Hepatic stellate cell (primary cell): ENCODE measurements around the gene LGR6.
"Not testable (repeated sequence)": the region's sequence is repeated elsewhere in the genome, so short reads cannot be mapped to it uniquely, and the experiment has no call there.

Experiments used
- DNase-seq: peaks from one replicate; pipeline ENCODE4 v3.0.0; 2011; ENCODE audit warnings: low spot score

The LGR6 gene

DNA sequence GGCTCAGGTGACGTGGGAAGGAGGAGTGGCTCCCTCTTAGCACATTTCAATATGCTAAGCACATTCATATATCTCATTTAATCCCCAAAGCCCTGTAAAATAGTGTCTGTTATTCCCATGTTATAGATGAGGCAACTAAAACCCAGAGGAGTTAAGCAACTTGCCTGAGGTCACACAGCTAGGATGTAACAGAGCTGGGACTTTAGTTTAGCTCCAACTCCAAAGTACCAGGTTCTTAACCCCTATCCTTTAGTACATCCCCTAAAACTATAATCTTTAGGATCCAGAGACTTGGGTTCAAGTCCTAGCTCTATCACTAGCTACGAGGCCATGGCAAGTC lies 48.5 kb downstream of the LGR6 start:
- DNase-seq, result no peak

GRCh38 chr1:202243006-202243405 lies 49.4 kb downstream of the LGR6 start:
- no peak for DNase-seq

DNA sequence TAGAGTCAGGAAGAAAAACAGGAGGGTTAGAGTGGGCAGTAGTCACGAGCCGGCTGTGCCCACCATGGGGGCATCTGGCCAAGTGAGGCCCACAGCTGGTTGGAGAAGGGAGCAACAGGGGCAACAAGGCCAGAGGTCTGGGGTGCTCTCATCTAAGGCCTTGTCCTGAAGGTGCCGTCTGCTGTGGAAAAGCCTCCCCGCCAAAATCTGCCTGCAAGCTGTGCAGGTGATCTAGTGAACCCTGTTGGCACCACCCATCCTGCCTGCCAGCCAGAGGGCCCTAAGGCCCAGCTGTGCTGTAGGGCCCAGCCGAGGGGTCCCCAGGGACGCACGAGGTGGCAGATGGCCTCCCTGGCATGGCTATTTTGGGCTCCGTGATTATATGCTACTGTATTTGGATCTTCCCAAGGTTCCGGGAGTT lies 51.3 kb downstream of the LGR6 start:
- no peak for DNase-seq

- DNase-seq, result no peak
Observed at GRCh38 chr1:202245391-202245790, 51.8 kb downstream of the LGR6 start.

DNA sequence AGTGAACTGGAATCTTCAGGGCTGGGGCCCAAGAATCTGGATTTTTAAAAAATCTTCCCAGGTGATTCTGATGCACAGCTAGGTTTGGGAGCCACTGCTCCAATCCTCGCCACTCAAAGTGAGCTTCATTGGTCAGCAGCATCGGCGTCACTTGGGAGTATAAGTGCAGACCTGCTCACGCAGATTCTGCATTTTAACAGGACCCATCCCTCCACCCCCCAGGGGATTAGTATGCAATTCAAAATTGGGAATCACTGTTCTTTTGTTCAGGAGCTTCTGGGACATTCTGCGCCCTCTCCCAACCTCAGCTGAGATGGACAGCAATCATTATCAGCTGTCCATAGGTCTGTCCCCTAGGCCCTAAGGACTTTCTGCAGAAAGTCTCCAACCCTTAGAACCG lies 53.5 kb downstream of the LGR6 start:
- DNase-seq, result no peak

- DNase-seq, result no peak
Observed at GRCh38 chr1:202247837-202248795, 54.5 kb downstream of the LGR6 start.

- no peak for DNase-seq
Observed at GRCh38 chr1:202248861-202249260, 55.3 kb downstream of the LGR6 start.

DNA sequence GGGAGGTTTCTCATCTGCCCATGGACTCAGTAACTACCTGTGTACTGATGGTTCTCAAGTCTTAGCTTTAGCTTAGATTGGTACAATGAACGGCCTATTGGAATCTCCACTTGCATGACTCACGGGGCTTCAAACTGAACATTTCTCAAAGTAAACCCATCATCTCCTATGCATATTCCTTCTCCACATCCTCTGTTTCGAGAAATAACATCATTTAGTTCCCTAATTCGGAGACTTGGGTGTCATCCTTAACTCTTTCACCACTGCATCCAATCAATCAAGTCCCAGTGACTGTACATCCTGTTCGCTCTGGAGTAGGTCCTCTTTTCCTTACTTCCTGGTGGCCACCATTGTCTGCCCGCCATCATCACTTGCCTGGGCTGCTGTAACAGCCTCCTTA lies 55.8 kb downstream of the LGR6 start:
- no peak for DNase-seq

DNA sequence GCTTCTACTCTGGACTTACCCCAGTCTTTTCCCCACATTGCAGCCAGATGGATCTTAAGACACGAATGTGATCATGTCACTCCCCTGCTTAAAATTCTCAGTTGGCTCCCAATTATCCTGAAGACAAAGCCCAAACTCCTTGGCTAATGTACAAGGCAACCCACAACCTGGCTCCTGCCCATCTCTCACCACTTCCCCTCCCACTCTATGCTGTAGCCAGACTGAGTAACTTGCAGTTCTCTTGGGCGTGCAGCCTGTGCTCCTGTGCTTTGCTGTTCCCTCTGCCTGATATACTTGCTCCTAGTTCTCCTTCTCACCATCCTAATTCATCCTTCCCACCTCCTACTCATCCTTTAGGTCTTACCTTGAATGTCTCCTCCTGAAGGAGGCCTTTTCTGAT lies 56.2 kb downstream of the LGR6 start:
- DNase-seq, result no peak

DNA sequence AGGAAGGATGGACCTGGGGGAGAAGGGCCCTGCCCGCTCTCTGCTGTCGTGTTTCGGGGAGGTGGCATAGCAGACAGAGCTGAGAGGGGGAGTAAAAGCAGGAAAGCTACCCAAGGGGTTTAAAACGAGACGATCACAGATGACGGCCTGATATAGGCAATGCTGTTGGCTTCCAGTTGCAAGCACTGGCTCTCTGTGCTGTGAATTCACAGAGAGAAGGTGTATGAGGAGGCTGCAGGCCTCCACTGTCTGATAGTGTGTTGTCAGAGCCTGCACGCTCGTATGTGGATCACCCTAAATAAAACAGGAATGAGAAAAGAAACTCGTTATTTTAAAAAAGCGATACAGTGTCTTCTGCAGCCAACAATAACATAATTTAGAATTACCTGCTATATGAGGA lies 57.4 kb downstream of the LGR6 start:
- DNase-seq, result no peak

GRCh38 chr1:202251424-202252256 lies 58.0 kb downstream of the LGR6 start:
- DNase-seq, result no peak

GRCh38 chr1:202252271-202252670 lies 58.7 kb downstream of the LGR6 start:
- DNase-seq, result no peak

DNA sequence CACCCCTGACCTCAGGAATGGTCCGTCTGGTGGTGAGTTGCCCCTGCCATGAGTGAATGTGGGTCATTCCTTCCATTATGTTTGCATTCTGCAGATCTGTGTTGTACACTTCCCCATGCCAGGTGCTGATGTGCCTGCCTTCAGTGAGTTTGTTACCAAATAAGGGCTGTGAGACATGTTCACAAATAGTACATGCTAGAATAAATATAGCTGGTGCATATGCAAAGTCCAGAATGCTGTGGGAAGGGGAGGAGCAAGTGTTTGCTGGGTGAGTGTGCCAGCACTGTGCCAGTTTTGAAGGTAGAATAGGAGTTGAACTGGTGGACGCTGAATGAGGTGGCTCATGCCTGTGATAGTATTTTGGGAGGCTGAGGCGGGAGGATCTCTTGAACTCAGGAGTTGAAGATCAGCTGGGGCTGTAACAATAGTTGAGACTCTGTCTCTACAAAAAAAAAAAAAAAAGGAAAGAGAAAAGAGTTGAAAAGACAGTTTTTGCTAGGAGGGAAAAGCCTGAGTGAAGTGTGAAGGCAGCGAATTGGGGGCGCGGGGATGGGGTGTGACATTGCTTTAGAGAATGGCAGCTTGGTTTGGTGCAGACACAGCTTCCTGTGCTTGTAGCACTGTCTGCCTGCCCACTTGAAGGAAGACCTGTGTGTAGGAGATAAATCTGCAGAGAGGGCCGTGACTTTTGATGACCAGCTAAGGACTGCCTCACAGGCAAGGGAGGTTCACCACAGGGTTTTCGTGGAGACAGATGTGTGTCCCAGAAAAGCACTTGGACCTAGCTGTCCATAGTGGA lies 61.1 kb downstream of the LGR6 start:
- DNase-seq, result no peak

DNA sequence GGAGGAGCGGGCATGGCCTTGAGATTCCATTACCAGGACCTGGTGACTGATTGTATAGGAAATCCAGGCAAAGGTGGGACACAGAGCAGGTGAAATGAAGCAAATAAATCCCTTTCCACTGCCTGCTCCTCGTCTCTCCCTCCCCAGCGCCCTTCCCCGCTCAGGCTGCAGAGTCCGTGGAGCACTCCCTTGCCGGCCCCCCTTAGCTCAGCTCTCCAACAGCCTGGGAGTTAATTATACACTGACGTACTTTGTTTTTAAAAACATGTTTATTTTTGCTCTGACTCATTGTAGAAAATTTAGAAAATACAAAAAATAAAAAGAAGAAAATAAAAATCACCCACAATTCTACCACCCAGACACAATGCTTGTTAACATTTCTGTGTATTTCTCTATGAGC lies 61.7 kb downstream of the LGR6 start:
- DNase-seq, result no peak

GRCh38 chr1:202259705-202260104 lies 66.1 kb downstream of the LGR6 start:
- no peak for DNase-seq

- DNase-seq, result not testable (repeated sequence)
Observed at GRCh38 chr1:202261209-202261958, 67.8 kb downstream of the LGR6 start.

DNA sequence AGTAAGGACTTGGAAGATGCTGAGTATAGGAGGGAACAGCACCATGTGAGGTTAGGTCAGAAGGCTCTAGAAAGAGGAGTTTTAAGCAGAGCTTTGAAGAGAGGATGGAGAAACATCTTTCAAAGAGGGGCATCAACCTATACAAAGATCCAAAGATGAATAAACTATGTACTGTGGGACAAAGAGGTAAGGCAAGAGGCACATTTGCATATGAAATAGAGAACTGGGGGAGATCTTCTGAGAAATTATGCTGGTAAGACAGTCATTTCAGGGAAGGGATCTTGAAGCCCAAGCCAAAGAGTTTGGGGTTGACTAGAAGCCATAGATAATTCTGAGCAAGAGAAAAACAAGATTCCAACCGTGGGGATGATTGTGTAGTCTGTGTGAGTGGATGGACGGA lies 70.0 kb downstream of the LGR6 start:
- DNase-seq, result no peak

DNA sequence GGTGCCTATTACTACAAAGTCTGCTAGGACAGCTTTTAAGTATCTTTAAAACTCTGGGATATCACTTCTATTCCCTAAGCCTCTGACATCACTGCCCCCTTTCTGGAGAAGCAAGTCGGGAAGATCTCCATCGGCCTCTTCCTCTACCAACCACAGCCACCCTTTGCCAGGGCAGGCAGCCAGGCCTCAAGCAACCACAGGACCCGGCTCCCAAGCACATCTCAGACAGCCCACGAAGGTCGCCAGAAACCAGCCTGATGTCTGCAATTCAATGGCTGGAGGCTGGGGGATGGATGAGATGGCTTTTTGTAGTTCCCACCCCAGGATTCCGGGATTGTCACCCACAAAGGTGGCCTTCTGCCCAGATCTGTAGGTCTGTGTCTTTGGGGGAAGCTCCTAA lies 70.7 kb downstream of the LGR6 start:
- no peak for DNase-seq

GRCh38 chr1:202264726-202265125 lies 71.1 kb downstream of the LGR6 start:
- DNase-seq, result no peak

- DNase-seq, result no peak
Observed at GRCh38 chr1:202266061-202266765, 72.6 kb downstream of the LGR6 start.

DNA sequence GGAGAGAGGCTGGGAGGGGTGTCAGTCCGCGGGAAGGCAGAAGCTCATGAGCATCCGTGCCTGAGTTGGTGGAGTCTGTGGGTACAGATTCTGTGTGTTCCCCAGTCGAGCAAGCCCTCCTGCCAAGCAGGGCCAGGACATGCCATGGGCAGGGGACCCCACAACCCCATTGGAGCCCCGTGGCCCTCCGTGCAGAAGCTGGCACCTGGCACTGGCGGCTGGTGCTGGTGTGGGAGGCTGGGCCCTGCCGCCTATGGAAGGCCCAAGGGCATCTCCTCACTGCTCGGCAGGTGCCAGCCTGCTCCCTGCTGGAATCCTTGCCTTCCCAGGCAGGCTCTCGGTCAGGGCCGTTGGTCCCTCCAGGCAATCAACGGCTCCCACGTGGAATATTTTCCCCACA lies 74.4 kb downstream of the LGR6 start:
- no peak for DNase-seq
